GM18517 (cell line): ENCODE data around the gene G2E3.
"Not testable (repeated sequence)": the region's sequence is repeated elsewhere in the genome, so short reads cannot be mapped to it uniquely, and the experiment has no call there.

Experiments used
- ATAC-seq: cut with Tn5 transposase; IDR thresholded peaks from one replicate; pipeline ENCODE4 v1.9.1; 2021; ENCODE audit warnings: mild to moderate bottlenecking, moderate library complexity; ENCODE audit not compliant: unreplicated experiment

Gene G2E3

DNA sequence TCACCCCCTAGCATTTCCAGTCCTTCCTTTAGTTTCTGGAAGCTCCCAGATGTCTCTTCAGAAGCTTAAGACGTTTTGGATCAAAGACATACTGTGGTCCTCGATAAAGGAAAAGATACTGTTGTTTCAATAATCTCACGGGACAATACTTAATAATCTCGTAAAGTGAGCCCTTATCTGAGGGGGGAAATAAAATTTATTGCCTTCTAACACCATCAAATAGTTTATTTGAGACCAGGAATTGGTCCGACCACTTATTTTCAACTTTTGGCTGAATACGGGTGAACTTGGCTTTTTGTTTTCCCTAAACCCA is 640 bp upstream of the G2E3 start:
- ATAC-seq, result no peak

DNA sequence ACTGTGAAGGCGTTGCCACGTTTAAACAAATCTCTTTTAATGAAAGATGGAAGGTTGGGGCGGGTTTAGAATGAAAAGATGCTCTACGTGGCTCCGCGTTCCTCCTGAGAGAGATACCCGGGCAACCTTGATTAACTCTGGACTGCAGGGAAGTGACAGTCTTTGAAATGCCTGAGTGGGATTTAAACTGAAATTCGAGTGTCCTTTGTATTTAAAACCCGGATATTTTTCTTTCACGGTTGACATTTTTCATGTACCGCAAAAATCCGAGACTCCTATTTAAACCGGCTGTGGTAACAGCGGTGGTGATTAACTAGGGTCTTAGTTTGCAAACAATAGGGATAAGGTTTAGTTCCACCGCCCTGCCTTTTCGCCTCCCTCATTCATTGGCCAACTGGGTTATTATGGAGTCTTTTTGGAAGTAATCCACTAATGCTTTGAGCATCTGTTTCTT is 707 bp downstream of the G2E3 start:
- ATAC-seq, result no peak

DNA sequence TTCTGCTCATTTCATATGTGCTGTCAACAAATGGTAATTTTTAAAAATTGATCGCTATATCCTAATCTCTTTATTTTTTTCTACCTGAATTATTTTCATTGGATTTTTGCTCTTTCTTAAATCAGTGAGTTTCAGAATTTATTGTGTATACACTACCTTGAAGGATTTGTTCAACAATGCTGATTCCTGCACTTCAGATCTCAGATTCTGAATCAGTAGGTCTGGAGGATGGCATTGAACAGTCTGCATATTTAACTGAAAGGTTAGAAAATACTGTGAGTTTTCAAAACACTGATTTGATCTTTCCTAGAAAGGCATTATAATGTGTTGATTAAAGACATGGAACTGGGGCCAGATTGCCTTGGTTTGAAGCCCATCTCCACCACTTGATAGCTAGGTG is 1.6 kb downstream of the G2E3 start:
- no peak for ATAC-seq

DNA sequence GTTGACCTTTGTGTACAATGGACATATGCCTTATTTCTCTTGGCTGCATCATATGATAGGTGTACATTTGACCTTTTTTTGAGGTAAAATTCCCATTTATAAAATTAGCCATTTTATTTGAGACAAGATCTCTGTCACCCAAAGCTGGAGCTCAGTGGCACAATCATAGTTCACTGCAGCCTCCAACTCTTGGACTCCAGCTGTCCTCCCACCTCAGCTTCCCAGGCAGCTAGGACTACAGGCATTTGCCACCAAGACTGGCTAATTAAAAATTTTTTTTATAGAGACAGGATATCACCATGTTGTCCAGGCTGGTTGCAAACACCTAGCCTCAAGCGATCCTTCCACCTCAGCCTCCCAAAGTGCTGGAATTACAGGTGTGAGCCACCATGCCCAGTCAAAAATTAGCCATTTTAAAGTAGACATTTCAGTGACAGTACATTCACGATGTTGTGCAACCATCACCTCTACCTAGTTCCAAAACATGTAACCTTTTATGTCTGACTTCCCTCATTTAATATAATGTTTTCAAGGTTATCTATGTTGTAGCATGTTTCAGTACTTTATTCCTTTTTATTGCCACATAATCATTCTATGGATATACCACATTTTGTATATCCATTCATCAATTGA is 5.4 kb downstream of the G2E3 start:
- ATAC-seq, result no peak

DNA sequence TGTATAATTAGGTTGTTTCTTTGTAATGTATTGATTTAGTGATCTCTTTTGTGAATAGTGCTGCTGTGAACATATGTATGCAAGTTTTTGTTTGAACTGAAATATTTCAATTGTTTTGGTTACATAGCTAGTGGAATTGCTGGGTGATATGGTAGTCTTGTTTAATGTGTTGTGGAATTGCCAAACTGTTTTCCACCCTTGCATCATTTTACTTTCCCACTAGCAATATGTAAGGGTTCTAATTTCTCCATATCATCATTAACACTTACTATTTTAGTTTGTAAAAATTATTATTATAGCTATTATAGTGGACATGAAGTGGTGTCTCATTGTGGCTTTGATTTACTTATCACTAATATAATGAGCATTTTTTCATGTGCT is 5.9 kb downstream of the G2E3 start:
- ATAC-seq, result no peak

DNA sequence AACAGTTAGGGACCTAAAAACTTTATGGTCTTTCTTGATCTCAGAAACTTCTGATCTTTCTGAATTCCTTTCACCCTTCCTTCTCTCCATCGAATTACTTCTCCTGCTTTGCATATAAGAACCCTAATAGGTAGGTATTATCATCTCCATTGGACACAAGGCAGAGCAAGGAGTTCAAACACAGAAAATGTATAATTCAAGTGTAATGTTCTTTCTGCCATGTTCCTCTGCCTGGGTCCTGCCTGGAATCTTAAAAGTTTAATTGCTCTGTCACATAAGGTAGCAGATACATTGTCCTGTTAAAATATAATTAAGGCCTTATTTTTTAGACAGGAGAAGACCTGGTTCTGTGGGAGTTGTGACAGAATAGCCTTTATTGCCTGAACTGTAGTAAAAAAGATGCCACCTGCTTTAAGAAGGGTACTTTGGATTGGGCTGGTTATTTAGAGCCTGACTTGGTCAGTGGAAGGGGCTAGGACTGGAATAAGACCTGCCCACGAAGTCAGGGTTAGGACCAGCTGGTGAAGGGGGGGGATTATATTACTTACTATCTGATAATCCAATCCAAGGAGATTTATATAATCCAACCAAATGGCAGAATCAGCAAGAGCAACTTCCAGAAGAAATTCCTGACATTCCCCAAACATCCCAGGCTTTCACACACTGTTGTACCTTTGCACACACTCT is 10.4 kb downstream of the G2E3 start:
- no peak for ATAC-seq

DNA sequence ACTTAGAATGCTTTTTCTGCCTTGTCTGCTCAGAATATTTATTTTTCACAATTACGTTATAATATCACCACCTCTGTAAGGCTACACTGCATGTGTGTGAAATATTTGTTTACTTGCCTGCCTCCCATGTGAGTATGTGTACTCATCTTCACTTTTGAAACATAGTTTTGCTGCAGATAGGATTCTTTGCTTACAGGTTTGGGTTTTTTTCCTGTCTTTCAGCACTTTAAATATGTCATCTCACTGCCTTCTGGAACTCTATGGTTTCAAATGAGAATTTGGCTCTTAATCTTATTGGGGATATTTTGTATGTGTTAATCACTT is 10.9 kb downstream of the G2E3 start:
- ATAC-seq, result no peak

DNA sequence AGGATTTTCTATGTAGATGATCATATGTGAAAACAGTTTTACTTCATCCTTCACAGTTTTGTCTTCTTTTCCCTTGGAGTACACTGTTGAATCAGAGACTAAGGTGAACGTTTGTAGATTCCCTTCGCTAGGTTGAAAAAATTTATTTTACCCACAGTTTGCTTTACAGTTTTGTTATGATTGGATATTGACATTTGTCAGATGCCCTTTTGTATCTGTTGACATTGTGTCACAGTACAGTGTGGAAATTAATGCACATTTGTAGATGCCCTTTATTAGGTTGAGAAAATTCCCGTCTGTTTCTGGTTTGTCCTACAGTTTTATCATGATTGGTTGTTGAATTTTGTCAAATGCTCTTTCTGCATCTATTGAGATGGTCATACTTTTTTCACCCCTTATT is 13.3 kb downstream of the G2E3 start:
- ATAC-seq, result no peak

DNA sequence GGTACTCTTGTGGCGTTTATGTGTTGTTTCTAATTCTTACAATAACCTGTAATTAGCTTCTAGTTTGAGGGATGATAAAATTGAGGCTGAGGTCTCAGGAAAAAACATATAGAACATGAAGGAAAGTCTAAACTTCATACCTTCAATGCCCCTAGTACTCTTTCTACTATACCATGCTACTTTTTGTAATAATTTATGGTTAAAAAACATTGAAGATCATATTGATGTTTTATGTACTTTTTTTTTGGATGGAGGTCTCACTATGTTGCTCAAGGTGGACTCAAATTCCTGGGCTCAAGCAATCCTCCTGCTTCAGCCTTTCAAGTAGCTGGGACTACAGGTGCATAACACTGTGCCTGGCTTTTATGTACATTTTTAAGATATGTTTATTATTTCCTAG is 13.8 kb downstream of the G2E3 start:
- ATAC-seq, result no peak

DNA sequence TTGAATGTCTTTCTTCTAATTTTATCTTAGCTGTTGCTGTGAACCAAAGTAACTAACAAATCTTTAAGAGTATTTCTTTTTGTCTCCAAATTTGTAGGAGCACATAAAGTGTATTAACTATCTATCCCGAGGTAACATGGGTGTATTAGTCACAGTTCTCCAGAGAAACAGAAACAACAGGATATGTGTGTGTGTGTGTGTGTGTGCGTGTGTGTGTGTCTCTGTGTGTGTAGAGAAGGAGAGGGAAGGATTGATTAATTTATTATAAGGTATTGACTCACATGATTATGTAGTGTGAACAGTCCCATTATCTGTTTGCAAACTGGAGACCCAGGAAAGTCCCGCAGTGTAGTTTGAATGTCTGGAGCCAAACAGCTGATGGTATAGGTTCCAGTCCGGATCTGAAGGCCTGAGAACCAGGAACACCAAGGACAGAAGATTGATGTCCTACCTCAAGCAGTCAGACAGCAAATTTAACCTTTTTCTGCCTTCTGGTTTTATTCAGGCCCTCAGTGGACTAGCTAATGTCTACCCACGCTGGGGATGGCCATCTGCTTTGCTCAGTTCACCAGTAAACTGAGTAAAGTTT is 14.4 kb downstream of the G2E3 start:
- ATAC-seq, result no peak

DNA sequence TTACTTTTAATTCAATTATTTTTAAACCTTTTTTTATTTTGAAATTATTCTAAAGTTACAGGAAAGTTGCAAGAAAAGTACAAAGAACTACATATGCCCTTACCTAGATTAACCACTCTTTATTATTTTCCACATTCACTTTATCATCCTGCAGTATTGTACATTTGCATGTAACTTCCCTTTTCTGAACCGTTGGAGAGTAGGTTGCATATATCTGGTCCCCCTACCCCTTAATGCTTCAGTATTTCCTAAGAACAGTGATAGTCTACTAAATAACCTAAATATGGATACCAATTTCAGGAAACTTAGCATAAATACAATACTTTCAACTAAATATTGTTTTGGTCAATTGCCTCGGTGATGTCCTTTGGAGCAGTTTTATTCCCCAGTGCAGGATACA is 15.0 kb downstream of the G2E3 start:
- ATAC-seq, result no peak

DNA sequence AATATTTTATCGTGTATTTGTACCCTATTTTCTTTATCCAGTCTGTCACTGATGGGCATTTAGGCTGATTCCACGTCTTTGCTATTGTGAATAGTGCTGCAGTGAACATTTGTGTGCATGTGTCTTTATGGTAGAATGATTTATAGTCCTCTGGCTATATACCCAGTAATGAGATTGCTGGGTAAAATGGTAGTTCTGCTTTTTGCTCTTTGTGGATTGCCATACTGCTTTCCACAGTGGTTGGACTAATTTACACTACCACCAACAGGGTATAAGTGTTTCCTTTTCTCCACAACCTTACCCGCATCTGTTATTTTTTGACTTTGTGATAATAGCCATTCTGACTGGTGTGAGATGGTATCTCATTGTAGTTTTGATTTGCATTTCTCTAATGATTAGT is 15.8 kb downstream of the G2E3 start:
- ATAC-seq, result not testable (repeated sequence)

DNA sequence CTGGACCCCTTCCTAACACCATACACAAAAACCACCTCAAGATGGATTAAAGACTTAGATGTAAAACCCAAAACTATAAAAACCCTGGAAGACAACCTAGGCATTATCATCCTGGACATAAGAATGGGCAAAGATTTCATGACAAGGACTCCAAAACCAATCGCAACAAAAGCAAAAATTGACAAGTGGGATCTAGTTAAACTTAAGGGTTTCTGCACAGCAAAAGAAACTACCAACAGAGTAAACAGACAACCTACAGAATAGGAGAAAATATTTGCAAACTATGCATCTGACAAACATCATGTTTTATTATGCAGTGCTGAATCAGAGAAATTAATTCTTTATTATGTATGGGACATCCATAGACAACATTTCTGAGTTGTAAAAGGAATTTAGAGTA is 17.4 kb downstream of the G2E3 start:
- ATAC-seq, result not testable (repeated sequence)

DNA sequence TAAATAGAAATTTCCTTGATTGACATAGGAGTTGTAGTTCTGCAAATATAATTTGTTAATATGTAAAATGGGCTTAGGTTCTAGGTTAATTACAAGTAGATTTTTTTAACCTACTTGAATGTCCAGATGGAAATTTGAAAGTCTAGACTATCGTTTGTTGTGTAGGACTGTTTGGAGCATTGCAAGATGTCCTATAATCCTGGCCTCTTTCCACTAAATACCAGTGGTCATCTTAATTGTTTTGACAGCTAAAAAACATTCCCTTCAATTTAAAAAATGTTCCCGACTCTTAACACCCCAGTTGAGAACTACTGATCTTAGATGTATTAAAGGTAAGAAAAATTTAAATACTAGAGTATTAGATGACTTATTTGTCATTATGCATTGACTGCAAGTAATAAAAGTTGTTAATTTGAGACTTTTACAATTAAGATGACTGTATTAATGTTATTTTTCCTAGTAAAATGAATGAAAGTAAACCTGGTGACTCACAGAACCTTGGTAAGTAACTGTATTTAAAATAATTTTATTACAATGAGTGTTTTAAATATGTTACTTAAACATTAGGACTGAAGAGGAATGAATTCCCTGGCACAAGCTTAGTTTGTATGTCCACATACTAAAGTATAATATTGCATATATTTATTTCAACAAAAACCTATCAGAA is 21.8 kb downstream of the G2E3 start:
- no peak for ATAC-seq

DNA sequence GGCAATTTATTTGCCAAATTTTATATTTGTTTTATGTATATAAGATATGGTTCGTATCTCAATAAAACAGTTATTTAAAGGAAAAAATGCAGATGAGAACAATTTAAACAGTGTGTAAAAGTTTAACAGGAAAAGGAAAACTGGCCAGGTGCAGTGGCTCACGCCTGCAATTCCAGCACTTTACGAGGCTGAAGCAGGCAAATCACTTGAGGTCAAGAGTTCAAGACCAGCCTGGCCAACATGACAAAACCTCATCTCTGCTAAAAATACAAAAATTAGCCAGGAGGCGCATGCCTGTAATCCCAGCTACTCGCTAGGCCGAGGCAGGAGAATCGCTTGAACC is 22.3 kb downstream of the G2E3 start:
- ATAC-seq, result no peak

DNA sequence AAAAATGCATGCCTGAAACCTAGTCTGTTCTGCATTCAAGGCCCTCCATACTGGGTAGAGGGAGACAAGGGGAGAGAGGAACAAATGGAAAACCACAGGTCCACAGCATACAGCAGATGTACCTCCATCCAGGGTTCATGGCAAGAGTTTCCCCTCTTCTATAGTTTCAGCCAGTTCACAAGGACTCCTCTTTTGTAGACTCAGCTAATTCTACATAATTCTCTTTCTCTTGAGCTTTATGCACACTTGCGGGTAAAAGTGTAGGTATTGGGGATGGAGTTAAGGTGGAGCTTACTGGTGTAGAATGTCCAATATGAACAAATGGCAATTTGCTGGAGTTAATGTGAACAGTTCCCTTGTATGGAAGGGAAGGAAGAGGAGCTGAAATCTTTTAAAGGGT is 23.4 kb downstream of the G2E3 start:
- ATAC-seq, result no peak

DNA sequence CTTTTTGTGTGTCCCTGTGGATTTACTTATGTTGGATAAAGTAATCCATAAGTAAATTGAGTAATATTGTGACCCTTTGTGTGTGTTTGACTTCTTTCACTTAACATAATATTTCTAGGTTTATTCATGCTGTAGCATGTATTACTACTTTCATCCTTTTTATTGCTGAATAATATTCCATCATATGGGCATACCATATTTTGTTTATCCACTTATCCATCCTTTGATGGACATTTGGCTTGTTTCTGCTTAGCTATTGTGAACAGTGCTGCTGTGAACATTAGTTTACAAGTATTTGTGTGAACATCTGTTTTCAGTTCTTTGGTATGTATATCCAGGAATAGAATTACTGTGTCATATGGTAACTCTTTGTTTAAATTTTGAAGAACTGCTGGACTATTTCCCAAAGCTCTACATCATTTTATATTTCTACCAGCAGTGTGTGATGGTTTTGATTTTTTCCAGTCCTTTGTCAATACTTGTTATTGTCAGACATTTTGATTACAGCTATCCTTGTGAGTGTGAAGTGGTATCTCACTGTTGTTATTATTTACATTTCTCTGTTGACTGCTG is 25.2 kb downstream of the G2E3 start:
- no peak for ATAC-seq

DNA sequence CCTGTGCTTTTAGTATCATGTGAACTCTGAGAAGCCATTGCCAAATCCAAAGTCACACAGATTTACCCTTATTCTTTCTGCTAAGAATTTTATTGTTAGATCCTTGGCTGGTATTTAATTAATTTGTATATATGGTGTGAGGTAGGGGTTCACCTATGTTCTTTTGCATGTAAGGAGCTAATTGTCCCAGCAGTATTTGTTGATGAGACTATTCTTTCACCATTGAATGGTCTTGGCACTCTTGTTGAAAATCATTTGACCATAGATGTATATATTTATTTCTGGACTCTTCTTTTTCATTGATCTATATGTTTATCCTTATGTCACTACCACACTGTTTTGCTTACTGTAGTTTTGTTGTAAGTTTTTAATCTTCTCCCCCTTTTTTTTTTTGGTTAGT is 26.2 kb downstream of the G2E3 start:
- ATAC-seq, result no peak

DNA sequence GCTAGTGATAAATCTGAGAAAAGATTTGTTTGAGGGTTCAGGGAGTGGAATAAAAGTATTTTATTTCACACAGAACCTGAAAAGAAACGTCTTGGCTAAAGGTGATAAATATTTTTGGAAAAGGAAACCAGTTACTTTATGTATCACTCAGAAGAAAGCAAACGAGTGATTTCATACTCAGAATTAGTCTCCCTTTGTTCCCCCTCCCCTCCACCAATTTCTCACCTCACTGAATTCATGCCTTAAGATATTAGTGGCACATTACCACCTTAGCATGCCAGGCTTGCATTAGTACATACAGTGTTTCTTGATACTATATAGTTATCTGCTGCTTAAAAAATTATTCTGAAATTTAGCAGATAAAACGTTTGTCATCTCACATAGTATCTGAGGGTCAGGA is 28.2 kb downstream of the G2E3 start:
- no peak for ATAC-seq

DNA sequence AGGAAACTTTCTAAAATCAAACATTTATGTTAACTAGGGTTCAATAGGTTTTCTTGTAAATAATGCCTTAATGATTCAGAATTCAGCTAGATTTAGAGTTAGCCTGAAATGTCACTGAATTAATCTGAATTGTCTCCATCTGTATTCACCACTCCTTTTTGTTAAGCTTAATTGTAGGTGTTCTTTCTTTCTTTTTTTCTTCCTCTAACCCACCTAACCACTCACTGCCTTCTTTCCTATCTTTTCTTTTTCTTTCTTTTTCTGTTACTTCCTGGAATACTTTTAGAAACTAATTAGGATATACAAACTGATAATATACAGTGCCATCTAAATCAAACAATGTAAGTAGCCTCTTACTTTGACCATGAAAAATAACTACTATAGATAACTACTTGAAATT is 29.9 kb downstream of the G2E3 start:
- ATAC-seq, result no peak

DNA sequence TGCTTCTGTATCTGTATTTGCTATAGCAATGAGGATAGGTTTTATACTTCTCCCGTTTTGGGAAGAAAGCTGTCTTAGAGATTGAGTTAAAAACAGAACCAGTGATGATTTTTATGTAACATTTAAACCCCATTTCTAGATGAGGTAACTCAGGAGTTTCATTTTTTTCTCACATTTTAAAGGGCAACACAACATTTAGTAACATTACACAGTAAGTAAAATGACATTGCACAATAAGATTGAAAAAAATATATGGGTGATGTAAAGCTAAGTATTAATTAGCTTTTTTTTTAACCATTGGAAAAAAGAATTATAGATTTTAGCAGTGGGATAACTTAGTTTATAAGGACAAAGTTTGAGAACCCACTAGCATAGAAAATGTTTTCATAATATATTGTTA is 38.0 kb downstream of the G2E3 start:
- ATAC-seq, result no peak

DNA sequence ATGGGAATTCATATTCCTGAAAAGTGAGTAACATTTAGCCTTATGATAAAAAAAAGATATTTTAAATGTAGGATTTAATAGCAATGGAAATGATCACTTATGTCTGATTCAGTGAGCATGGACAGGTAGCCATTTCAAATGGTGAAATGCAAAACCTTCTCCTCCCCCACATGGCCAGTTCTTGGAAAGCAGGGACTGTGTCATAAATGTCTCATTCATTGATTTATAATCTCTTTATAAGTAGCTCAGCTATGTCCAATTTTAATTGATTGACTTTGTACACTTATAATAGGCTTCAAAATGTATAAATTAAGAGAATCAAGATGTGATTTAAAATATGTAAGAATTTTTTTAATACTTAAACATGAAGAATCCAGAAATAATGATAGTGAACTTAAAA is 38.5 kb downstream of the G2E3 start:
- ATAC-seq, result no peak
